ENCODE measurements around the gene CPSF7.

- 0 out of 2 replicates have a peak, but pooled peaks have one; percentile 5 for TF ChIP-seq CTCF (IDR thresholded peaks at IDR 0.05)
- TF ChIP-seq ZFX (IDR thresholded peaks at IDR 0.05; ENCODE audit: borderline replicate concordance): no peak
Measured at GRCh38 chr11:61460986-61461385, 31.2 kb upstream of the CPSF7 start.
